ENCODE measurements around the gene TUBG2.
A peak's percentile ranks its signal among the peaks of the same experiment; 100 is the strongest.
"Not testable (repeated sequence)": the region's sequence is repeated elsewhere in the genome, so short reads cannot be mapped to it uniquely, and the experiment has no call there.

Gene TUBG2

GRCh38 chr17:42627032-42627764 is 31.9 kb upstream of the TUBG2 start:
- H3K27me3 ChIP-seq (ENCODE audit: control insufficient read depth, insufficient read depth, low read length); H3K9me3 ChIP-seq (ENCODE audit: control insufficient read depth, insufficient read depth, low read length); H3K4me3 ChIP-seq (ENCODE audit: low read depth, low read length); H3K4me1 ChIP-seq (ENCODE audit: control insufficient read depth, insufficient read depth, low read length); H3K9ac ChIP-seq (ENCODE audit: low read depth, low read length); H3K27ac ChIP-seq (ENCODE audit: low read depth, low read length); H3K36me3 ChIP-seq (ENCODE audit: control insufficient read depth, insufficient read depth, low read length): not testable (repeated sequence)

- H3K4me1 ChIP-seq (ENCODE audit: control insufficient read depth, insufficient read depth, low read length) = no peaks in the 10 kb centered on the region
These were observed 29.6 kb upstream of the TUBG2 start for GRCh38 chr17:42629411-42630009.

DNA sequence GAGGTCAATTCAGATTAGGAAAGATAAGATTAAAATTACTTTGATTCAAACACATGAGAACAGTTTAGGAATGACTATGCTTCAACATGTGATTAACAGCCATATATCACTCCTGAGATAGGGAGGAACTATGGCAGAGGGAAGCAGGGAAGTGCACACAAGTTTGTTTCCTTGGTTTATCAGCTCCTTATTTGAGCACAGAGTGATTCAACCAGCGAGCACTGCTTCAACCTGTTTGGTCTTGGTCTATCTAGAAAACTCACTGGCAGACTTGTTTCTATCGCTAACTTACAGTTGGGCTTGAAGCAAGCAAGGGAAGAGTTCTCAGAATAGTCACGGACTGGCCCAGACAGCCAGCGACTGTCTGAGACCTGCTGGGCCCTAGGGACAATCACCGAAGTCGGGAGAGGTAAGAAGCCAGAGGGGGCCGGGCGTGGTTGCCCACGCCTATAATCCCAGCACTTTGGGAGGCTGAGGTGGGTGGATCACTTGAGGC is 26.1 kb upstream of the TUBG2 start:
- Histone ChIP-seq H3K27me3 (ENCODE audit: control insufficient read depth, insufficient read depth, low read length) (no peaks in the 10 kb centered on the region), H3K9ac (ENCODE audit: low read depth, low read length) (no peak overlapping the region), H3K4me1 (ENCODE audit: control insufficient read depth, insufficient read depth, low read length) (no peaks in the 10 kb centered on the region), H3K9me3 (ENCODE audit: control insufficient read depth, insufficient read depth, low read length) (no peaks in the 10 kb centered on the region), H3K4me3 (ENCODE audit: low read depth, low read length) (no peak overlapping the region), H3K27ac (ENCODE audit: low read depth, low read length) (no peak overlapping the region), H3K36me3 (ENCODE audit: control insufficient read depth, insufficient read depth, low read length) (no peaks in the 10 kb centered on the region)

More at GRCh38 chr17:42629411-42630009, 29.6 kb upstream of the TUBG2 start:
- Histone ChIP-seq H3K36me3 (ENCODE audit: control insufficient read depth, insufficient read depth, low read length) (no peaks in the 10 kb centered on the region), H3K9ac (ENCODE audit: low read depth, low read length) (no peak overlapping the region), H3K27ac (ENCODE audit: low read depth, low read length) (no peak overlapping the region), H3K9me3 (ENCODE audit: control insufficient read depth, insufficient read depth, low read length) (no peaks in the 10 kb centered on the region), H3K4me3 (ENCODE audit: low read depth, low read length) (no peak overlapping the region), H3K27me3 (ENCODE audit: control insufficient read depth, insufficient read depth, low read length) (no peaks in the 10 kb centered on the region)

- no peaks in the 10 kb centered on the region for H3K4me1 ChIP-seq (ENCODE audit: control insufficient read depth, insufficient read depth, low read length)
- no peak overlapping the region for H3K9ac ChIP-seq (ENCODE audit: low read depth, low read length)
- H3K27me3 ChIP-seq (ENCODE audit: control insufficient read depth, insufficient read depth, low read length) = no peaks in the 10 kb centered on the region
- H3K4me3 ChIP-seq (ENCODE audit: low read depth, low read length) = no peak overlapping the region
- no peaks in the 10 kb centered on the region for H3K9me3 ChIP-seq (ENCODE audit: control insufficient read depth, insufficient read depth, low read length)
- no peaks in the 10 kb centered on the region for H3K36me3 ChIP-seq (ENCODE audit: control insufficient read depth, insufficient read depth, low read length)
- no peak overlapping the region for H3K27ac ChIP-seq (ENCODE audit: low read depth, low read length)
These were observed 19.5 kb upstream of the TUBG2 start for GRCh38 chr17:42639525-42640113.

GRCh38 chr17:42640121-42640520 is 19.0 kb upstream of the TUBG2 start:
- Histone ChIP-seq H3K9ac (ENCODE audit: low read depth, low read length) (no peak overlapping the region), H3K27me3 (ENCODE audit: control insufficient read depth, insufficient read depth, low read length) (no peaks in the 10 kb centered on the region), H3K4me1 (ENCODE audit: control insufficient read depth, insufficient read depth, low read length) (no peaks in the 10 kb centered on the region)

GRCh38 chr17:42642336-42642735 is 16.7 kb upstream of the TUBG2 start:
- no peaks in the 10 kb centered on the region for H3K9me3 ChIP-seq (ENCODE audit: control insufficient read depth, insufficient read depth, low read length)
- H3K27ac ChIP-seq (ENCODE audit: low read depth, low read length) = no peak overlapping the region
- H3K4me1 ChIP-seq (ENCODE audit: control insufficient read depth, insufficient read depth, low read length) = no peaks in the 10 kb centered on the region
- H3K27me3 ChIP-seq (ENCODE audit: control insufficient read depth, insufficient read depth, low read length) = no peaks in the 10 kb centered on the region
- H3K4me3 ChIP-seq (ENCODE audit: low read depth, low read length) = no peak overlapping the region
- H3K9ac ChIP-seq (ENCODE audit: low read depth, low read length) = no peak overlapping the region
- H3K36me3 ChIP-seq (ENCODE audit: control insufficient read depth, insufficient read depth, low read length) = no peaks in the 10 kb centered on the region

More at GRCh38 chr17:42640121-42640520, 19.0 kb upstream of the TUBG2 start:
- H3K36me3 ChIP-seq (ENCODE audit: control insufficient read depth, insufficient read depth, low read length) = no peaks in the 10 kb centered on the region
- H3K27ac ChIP-seq (ENCODE audit: low read depth, low read length) = no peak overlapping the region
- no peaks in the 10 kb centered on the region for H3K9me3 ChIP-seq (ENCODE audit: control insufficient read depth, insufficient read depth, low read length)
- no peak overlapping the region for H3K4me3 ChIP-seq (ENCODE audit: low read depth, low read length)

GRCh38 chr17:42647778-42648177 is 11.3 kb upstream of the TUBG2 start:
- no peaks in the 10 kb centered on the region for H3K36me3 ChIP-seq (ENCODE audit: control insufficient read depth, insufficient read depth, low read length)
- H3K4me3 ChIP-seq (ENCODE audit: low read depth, low read length) = no peak overlapping the region
- no peak overlapping the region for H3K9ac ChIP-seq (ENCODE audit: low read depth, low read length)
- no peaks in the 10 kb centered on the region for H3K4me1 ChIP-seq (ENCODE audit: control insufficient read depth, insufficient read depth, low read length)
- H3K27ac ChIP-seq (ENCODE audit: low read depth, low read length) = no peak overlapping the region
- no peaks in the 10 kb centered on the region for H3K9me3 ChIP-seq (ENCODE audit: control insufficient read depth, insufficient read depth, low read length)
- H3K27me3 ChIP-seq (ENCODE audit: control insufficient read depth, insufficient read depth, low read length) = no peaks in the 10 kb centered on the region

- Histone ChIP-seq H3K4me1 (ENCODE audit: control insufficient read depth, insufficient read depth, low read length) (peaks cover 4% of the 10 kb centered on the region; the same call in 1 of the 2 replicates), H3K27ac (ENCODE audit: low read depth, low read length) (no peak overlapping the region), H3K4me3 (ENCODE audit: low read depth, low read length) (no peak overlapping the region), H3K27me3 (ENCODE audit: control insufficient read depth, insufficient read depth, low read length) (no peaks in the 10 kb centered on the region), H3K9ac (ENCODE audit: low read depth, low read length) (no peak overlapping the region), H3K36me3 (ENCODE audit: control insufficient read depth, insufficient read depth, low read length) (no peaks in the 10 kb centered on the region), H3K9me3 (ENCODE audit: control insufficient read depth, insufficient read depth, low read length) (no peaks in the 10 kb centered on the region)
These were observed 7.7 kb upstream of the TUBG2 start for GRCh38 chr17:42651392-42651791.

DNA sequence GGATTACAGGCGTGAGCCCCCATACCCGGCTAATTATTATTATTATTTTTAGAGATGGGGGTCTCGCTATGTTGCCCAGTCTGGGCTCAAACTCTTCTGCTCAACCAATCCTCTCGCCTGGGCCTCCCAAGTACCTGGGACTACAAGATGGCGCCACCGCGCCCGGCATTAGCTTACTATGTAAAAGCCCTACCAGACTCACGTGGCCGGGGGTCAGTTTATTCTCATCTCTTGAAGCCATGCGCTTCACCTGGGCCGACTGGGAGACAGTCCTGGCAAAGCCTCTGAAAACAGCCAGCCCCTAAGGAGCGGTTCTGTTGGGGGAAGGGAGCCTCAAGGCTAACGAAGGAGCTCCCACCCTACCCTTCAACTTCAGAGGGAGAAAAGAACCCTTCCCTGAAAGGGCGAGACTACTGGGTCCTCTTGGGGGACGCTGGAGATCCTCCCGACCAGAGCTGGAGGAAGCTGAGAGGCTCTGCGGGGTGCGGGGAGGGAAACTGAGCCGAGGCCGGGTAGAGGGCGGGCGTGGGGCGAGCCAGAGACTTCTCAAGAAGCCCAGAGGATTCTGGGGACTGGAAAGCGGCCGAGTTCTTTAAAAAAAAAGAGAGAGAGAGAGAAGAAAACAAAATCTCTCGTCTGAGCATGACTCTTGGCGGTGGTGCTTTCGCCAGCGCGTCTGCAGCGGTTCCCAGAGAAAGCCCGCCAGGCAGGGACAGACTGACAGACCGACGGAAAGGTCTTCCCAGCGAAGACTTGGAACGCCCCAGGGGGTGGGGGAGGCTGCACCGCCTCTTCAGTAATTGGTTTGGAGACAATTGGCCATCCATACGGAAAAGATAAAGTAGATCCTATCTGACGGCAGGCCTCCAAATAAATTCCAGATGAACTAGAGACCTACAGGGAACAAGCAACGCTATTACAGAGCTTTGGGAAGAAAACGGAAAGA is 5.6 kb upstream of the TUBG2 start:
- H3K36me3 ChIP-seq (ENCODE audit: control insufficient read depth, insufficient read depth, low read length) = no peaks in the 10 kb centered on the region
- H3K27ac ChIP-seq (ENCODE audit: low read depth, low read length) = peak overlapping the region; percentile 32
- H3K9me3 ChIP-seq (ENCODE audit: control insufficient read depth, insufficient read depth, low read length) = no peaks in the 10 kb centered on the region
- H3K27me3 ChIP-seq (ENCODE audit: control insufficient read depth, insufficient read depth, low read length) = no peaks in the 10 kb centered on the region
- H3K4me1 ChIP-seq (ENCODE audit: control insufficient read depth, insufficient read depth, low read length) = peaks cover 4% of the 10 kb centered on the region; the same call in 1 of the 2 replicates
- peak overlapping the region; percentile 56 for H3K4me3 ChIP-seq (ENCODE audit: low read depth, low read length)
- H3K9ac ChIP-seq (ENCODE audit: low read depth, low read length) = no peak overlapping the region; the same call in 1 of the 2 replicates

DNA sequence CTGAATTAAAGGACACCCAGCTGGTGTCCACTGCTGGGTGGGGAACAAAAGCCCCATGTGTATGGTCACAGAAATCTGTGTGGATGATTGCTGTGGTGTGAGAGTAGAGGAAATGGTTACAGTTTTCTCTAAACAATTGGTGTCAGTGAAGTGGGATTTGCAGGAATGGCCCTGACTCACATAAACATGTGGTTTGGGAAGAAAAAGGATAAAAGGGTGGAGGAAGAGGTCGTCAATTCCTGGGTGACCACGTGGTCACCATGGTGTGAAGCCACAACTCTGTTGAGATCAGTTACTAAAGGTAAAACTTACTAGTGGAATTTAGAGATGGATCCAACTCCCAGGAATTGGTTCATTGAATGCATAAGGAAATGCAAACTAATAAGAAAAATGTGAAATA is 3.6 kb upstream of the TUBG2 start:
- Histone ChIP-seq H3K27me3 (ENCODE audit: control insufficient read depth, insufficient read depth, low read length) (no peaks in the 10 kb centered on the region), H3K4me3 (ENCODE audit: low read depth, low read length) (no peak overlapping the region), H3K4me1 (ENCODE audit: control insufficient read depth, insufficient read depth, low read length) (peaks cover 8% of the 10 kb centered on the region), H3K9ac (ENCODE audit: low read depth, low read length) (no peak overlapping the region), H3K9me3 (ENCODE audit: control insufficient read depth, insufficient read depth, low read length) (no peaks in the 10 kb centered on the region), H3K27ac (ENCODE audit: low read depth, low read length) (no peak overlapping the region), H3K36me3 (ENCODE audit: control insufficient read depth, insufficient read depth, low read length) (no peaks in the 10 kb centered on the region)
